Measurements from ENCODE around the gene SLC6A18.

The SLC6A18 gene

DNA sequence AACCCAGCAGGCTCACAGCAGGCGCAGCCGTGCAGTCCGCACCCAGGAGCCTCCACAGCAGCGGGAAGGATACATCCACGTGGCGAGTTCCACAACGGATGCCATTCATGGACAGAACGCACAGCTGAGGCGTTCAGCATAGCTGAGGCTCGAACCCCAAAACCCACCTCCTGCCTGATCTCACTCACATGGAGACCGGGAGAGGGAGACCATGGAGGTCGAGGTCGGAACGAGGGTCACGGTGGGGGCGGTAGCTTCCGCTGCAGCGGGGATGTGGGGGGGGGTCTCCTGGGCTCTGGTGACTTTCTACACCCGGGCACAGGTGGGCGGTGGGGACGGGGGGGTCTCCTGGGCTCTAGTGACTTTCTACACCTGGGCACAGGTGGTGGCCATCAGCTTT is 52.1 kb downstream of the SLC6A18 start:
- TF ChIP-seq, protein P1, sequence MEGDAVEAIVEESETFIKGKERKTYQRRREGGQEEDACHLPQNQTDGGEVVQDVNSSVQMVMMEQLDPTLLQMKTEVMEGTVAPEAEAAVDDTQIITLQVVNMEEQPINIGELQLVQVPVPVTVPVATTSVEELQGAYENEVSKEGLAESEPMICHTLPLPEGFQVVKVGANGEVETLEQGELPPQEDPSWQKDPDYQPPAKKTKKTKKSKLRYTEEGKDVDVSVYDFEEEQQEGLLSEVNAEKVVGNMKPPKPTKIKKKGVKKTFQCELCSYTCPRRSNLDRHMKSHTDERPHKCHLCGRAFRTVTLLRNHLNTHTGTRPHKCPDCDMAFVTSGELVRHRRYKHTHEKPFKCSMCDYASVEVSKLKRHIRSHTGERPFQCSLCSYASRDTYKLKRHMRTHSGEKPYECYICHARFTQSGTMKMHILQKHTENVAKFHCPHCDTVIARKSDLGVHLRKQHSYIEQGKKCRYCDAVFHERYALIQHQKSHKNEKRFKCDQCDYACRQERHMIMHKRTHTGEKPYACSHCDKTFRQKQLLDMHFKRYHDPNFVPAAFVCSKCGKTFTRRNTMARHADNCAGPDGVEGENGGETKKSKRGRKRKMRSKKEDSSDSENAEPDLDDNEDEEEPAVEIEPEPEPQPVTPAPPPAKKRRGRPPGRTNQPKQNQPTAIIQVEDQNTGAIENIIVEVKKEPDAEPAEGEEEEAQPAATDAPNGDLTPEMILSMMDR (IDR thresholded peaks at IDR 0.05; ENCODE audit: low read depth, low read length): no peak
- no peak overlapping the region for H3K4me3 ChIP-seq (ENCODE audit: low read depth, low read length)
- no peak for DNase-seq (ENCODE audit: low read depth, low spot score)
- in situ Hi-C loops (cut with HindIII; ENCODE audit: low sequenced_read_pairs): no loop called here

DNA sequence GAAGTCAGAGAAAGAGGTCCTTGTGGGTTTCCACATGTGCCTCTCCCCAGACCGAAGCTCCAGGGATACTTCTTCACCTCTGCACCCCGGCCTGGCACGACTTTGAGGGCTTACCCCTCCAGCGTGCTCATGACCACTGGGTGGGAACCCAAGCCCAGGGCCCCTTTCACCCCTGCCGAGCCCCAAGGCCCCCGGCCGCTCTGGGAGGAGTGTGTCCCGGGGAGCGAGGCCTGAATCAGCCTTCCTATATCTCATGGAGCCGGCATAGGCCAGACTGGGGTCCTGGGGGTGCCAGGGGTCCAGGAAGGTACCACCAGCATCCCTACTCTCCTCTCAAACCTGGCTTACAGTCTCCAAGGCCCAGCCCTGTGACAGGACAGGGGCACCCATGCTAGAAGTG is 52.6 kb downstream of the SLC6A18 start:
- no peak overlapping the region for H3K4me3 ChIP-seq (ENCODE audit: low read depth, low read length)
- TF ChIP-seq, protein P1 (IDR thresholded peaks at IDR 0.05; ENCODE audit: low read depth, low read length): no peak
- in situ Hi-C loops (cut with HindIII; ENCODE audit: low sequenced_read_pairs): no loop called here
- no peak for DNase-seq (ENCODE audit: low read depth, low spot score)

DNA sequence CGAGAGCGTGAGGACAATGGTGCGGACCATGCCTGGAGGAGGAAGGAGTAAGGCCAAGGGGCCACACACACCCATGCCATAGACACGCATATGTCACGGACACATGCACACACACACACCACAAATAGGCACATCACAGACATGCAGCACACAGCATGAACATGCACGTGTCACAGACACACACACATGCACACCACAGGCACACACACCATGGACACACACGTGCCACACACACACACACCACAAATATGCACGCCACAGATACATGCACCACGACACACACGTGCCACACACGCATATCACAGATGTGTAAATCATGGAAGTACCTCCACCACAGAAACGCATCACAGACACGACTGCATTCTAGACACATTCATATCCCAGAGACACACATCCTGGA is 53.0 kb downstream of the SLC6A18 start:
- no peak overlapping the region for H3K4me3 ChIP-seq (ENCODE audit: low read depth, low read length)
- TF ChIP-seq, protein P1 (IDR thresholded peaks at IDR 0.05; ENCODE audit: low read depth, low read length): no peak
- no peak for DNase-seq (ENCODE audit: low read depth, low spot score)
- in situ Hi-C loops (cut with HindIII; ENCODE audit: low sequenced_read_pairs): no loop called here

DNA sequence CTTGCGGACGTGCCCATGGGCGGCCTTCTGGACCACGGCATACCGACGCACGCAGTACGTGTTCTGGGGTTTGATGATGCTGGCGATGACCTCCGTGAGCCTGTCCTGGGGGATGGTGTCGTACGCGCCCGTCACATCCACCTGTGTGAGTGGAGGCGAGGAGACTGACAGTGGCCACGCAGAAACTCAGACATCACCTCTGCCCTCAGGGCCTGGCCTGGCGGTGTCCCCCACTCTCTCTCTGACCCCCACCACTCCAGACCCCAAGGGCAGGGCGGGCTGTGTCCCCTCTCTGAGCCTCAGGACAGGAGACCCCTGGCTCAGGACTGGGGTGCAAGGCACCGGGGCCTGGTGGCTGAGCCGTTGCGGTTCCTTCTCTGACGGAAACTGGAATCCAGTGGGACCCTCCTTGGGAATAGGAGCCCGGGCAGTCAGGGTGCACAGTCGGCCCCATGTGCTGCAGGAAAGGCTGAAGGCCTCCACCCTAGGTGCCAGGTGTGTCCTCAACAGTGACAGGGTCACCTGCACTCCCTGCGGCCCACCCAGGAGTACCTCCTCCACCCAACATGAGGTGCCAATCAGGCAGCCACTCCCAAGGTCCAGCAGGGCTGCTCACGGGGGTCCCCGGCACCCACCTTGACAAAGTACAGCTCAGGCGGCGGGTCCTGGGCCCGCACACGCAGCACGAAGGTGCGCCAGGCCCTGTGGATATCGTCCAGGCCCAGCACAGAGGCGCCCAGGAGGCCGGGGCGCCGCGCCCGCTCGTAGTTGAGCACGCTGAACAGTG is 53.7 kb downstream of the SLC6A18 start:
- TF ChIP-seq, protein P1 (IDR thresholded peaks at IDR 0.05; ENCODE audit: low read depth, low read length): no peak
- H3K4me3 ChIP-seq (ENCODE audit: low read depth, low read length): no peak overlapping the region
- DNase-seq (ENCODE audit: low read depth, low spot score): no peak
- in situ Hi-C loops (cut with HindIII; ENCODE audit: low sequenced_read_pairs): no loop called here

DNA sequence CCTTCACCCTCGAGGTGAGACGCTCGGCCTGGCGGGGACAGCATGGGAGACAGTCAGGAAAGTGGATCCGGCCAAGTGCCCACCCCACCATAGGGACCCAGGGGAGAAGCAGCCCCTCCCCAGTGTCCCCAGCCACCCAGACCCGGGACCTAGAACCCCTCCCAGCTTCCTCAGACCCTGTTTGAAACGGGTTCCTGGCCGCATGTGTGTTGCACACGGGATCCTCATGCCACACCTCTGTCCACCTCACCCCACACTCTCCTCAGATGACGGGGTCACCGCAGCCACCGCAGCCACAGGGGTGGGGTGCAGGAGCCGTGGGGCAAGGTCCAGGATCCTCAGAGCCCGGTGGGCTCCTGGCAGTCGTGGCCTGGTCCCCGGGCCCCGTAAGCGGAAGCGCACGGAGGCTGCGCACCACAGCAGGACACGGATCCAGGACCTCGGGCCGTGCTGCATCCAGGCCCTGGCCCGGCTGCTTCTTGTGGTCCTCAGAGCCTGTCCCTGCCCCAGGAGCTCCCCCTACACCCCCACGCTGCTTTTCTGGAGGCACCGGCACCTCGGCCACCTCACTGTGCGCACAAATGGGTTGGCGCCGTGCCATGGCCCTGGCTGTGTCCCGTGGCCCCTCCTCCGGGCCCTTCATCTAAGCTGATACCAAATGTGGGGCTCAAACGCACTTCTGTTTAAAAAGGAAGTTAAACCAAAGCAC is 54.4 kb downstream of the SLC6A18 start:
- TF ChIP-seq, protein P1 (IDR thresholded peaks at IDR 0.05; ENCODE audit: low read depth, low read length): no peak
- in situ Hi-C loops (cut with HindIII; ENCODE audit: low sequenced_read_pairs): no loop called here
- no peak overlapping the region for H3K4me3 ChIP-seq (ENCODE audit: low read depth, low read length)
- no peak for DNase-seq (ENCODE audit: low read depth, low spot score)

DNA sequence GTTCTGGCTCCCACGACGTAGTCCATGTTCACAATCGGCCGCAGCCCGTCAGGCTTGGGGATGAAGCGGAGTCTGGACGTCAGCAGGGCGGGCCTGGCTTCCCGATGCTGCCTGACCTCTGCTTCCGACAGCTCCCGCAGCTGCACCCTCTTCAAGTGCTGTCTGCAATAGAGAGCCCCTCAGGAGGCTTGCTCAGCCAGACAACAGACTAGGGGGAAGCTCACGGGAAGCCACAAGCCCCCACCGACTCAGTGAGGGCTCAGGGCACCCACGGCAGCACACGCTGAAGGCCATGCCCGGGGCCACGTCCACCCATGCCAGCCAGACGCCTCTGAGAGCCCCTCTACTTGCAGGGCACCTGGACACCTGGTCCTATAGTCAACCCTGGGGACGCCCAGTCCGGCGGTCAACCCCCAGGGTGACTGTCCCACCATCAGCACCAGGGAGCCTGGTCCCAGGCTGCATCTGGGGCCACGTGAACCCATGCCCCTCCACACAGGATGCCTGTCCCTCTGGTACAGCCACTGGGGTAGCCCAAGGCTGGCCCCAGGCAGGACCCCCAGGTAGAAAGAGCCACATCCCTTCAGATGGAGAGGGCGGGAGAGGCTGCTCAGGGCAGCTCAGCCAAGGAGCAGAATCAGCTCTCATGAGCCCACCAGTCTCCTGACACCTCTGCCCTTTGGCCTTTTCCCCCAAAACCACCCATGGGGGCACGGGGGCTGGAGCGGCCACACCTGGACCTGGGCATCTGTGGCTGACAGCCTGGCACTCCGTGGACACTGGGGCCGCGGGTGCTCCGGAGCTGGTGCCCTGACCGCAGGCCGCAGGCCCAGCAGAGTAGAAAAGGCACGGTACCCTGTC is 55.2 kb downstream of the SLC6A18 start:
- in situ Hi-C loops (cut with HindIII; ENCODE audit: low sequenced_read_pairs): no loop called here
- TF ChIP-seq, protein P1 (IDR thresholded peaks at IDR 0.05; ENCODE audit: low read depth, low read length): no peak
- no peak for DNase-seq (ENCODE audit: low read depth, low spot score)
- H3K4me3 ChIP-seq (ENCODE audit: low read depth, low read length): no peak overlapping the region

All from astrocyte of the spinal cord (primary cell).